NB4 (cell line): ENCODE results near the gene FCRLA.
"Not testable (repeated sequence)": the region's sequence is repeated elsewhere in the genome, so short reads cannot be mapped to it uniquely, and the experiment has no call there.

Experiments
- DNase-seq: peaks from one replicate; pipeline ENCODE4 v3.0.0; 2010; ENCODE audit warnings: low read depth
- H3K4me3 ChIP-seq: one replicate; pipeline ENCODE4 v1.5.1; 2011; ENCODE audit warnings: mild to moderate bottlenecking, low read depth, low read length, moderate library complexity
- CTCF ChIP-seq: IDR thresholded peaks from one replicate; pipeline ENCODE4 v1.5.1; 2012; ENCODE audit warnings: low read depth, low read length
- MAX ChIP-seq: IDR thresholded peaks from 2 replicates; pipeline ENCODE4 v1.6.1; 2011; ENCODE audit warnings: low read depth, low read length
- MYC ChIP-seq: IDR thresholded peaks from 2 replicates; pipeline ENCODE4 v1.6.1; 2011; ENCODE audit warnings: low read depth, low read length
- POLR2A ChIP-seq: IDR thresholded peaks from 2 replicates; pipeline ENCODE4 v1.6.1; 2011; ENCODE audit warnings: mild to moderate bottlenecking; ENCODE audit not compliant: insufficient read length; ENCODE audit errors: extremely low read depth

The FCRLA gene

GRCh38 chr1:161676958-161677689 lies 29.9 kb upstream of the FCRLA start:
- no peak for DNase-seq
- H3K4me3 ChIP-seq, result no peak overlapping the region
- no peak for TF ChIP-seq MYC
- TF ChIP-seq POLR2A, result no peak
- TF ChIP-seq MAX, result no peak
- no peak for TF ChIP-seq CTCF

- DNase-seq, result no peak
- H3K4me3 ChIP-seq, result no peak overlapping the region
- no peak for TF ChIP-seq MAX
- TF ChIP-seq MYC, result no peak
Observed at GRCh38 chr1:161678500-161678899, 28.5 kb upstream of the FCRLA start.

- no peak for DNase-seq
- no peak for TF ChIP-seq POLR2A
- TF ChIP-seq MAX, result no peak
- TF ChIP-seq CTCF, result no peak
- TF ChIP-seq MYC, result no peak
- no peak overlapping the region for H3K4me3 ChIP-seq
Observed at GRCh38 chr1:161681879-161682278, 25.1 kb upstream of the FCRLA start.

- no peak for TF ChIP-seq MYC
- no peak for TF ChIP-seq POLR2A
- no peak for TF ChIP-seq MAX
- DNase-seq, result no peak
- no peak overlapping the region for H3K4me3 ChIP-seq
Observed at GRCh38 chr1:161688946-161689345, 18.1 kb upstream of the FCRLA start.

- TF ChIP-seq MAX, result no peak
- no peak for TF ChIP-seq MYC
- no peak for TF ChIP-seq CTCF
- no peak for TF ChIP-seq POLR2A
- H3K4me3 ChIP-seq, result no peak overlapping the region
- DNase-seq, result no peak
Observed at GRCh38 chr1:161691846-161692245, 15.2 kb upstream of the FCRLA start.

- DNase-seq, H3K4me3 ChIP-seq: not testable (repeated sequence)
Observed at GRCh38 chr1:161693020-161693712, 13.9 kb upstream of the FCRLA start.

- DNase-seq, H3K4me3 ChIP-seq: not testable (repeated sequence)
Observed at GRCh38 chr1:161698302-161698701, 8.7 kb upstream of the FCRLA start.

GRCh38 chr1:161702250-161702649 lies 4.8 kb upstream of the FCRLA start:
- DNase-seq, result no peak
- no peak overlapping the region for H3K4me3 ChIP-seq
- TF ChIP-seq MAX (no peak), MYC (no peak), POLR2A (no peak)
